Stimulated activated CD8-positive, alpha-beta memory T cell treated with anti-CD3 and anti-CD28 coated beads, Interleukin-15, amount 100 ng/mL, for 1 hour (primary cell): Measurements from ENCODE around the gene PROKR1.
"Not testable (repeated sequence)": the region's sequence is repeated elsewhere in the genome, so short reads cannot be mapped to it uniquely, and the experiment has no call there.

ENCODE experiments used
- DNase-seq: peaks from one replicate; pipeline ENCODE4 v3.0.0-alpha.2; 2020; ENCODE audit warnings: low read depth

PROKR1 gene

GRCh38 chr2:68658266-68658665, 14.9 kb downstream of the PROKR1 start:
- no peak for DNase-seq

DNA sequence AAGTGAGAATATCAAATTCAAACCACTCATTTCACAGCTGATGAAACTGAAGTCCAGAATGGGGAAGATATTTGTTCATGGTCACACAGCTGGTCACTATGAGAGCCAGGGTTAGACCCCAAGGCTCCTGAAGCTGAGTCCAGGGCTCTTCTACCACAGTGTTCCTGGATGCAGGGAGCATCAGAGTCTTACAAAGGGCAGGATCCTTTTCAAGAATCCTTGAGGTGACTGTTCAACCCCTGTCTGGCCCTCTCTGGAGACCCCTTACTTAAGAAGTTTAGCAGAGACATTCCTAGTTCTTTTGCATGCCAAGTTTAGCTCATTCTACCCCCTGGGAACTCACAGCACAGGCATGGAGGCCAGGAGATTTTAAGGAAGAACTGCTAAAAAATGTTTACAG, 15.7 kb downstream of the PROKR1 start:
- no peak for DNase-seq

- DNase-seq, result no peak
These were observed 17.3 kb downstream of the PROKR1 start for GRCh38 chr2:68660658-68661057.

- no peak for DNase-seq
These were observed 19.1 kb downstream of the PROKR1 start for GRCh38 chr2:68662466-68662865.

DNA sequence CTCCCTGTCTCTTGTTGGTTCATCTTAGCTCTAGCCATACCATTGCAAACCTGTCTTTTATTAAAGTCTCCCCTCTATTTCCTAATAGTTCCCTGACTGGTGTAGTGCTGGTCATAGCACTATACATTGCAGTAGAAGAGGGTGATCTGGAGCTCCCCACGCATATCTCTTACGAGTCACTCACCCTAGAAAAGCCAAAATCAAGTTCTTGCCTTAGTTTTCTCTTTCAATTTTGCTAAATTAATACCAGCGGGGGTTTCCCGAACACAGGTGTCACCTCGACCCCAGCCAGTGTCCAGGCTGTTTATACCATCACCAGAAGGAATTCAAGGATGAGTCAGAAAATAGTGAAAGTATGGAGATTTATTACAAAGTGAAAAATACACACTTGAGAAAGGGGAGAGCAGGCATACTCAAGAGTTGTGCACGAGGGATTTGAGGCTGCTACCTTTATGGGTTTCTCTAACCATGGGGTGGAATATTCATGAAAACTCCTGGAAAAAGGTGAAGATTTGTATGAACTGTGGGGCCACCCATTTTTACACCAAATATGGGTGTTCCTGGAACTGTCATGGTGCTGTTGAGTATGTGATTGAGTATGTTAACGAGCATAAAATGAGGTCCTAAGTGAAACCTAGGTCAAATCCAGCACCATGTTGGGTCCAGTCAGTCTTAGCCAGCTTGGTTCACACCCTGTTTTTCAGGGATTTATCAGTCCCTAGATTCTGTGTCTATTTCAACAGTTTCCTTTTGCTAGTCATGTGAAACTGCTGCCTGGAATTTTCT, 20.2 kb downstream of the PROKR1 start:
- DNase-seq, result no peak

DNA sequence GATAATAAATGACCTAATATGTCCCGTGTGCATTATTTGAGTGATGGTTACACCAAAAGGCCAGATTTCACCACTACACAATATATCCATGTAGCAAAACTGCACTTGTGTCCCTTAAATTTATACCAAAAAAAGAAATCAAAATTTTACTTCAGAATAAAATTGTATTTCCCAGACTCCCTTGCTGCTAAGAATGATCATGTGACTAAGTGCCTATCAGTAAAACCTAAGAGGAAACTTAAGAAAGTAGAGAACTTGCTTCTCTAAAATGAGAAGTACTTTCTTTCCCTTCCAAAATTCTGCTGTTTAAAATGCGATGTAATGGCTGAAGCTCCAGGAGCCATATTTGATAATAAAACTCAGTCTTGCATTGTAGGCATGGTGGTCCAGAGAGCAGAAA, 24.0 kb downstream of the PROKR1 start:
- DNase-seq, result no peak

- DNase-seq, result no peak
These were observed 26.3 kb downstream of the PROKR1 start for GRCh38 chr2:68669651-68670050.

DNA sequence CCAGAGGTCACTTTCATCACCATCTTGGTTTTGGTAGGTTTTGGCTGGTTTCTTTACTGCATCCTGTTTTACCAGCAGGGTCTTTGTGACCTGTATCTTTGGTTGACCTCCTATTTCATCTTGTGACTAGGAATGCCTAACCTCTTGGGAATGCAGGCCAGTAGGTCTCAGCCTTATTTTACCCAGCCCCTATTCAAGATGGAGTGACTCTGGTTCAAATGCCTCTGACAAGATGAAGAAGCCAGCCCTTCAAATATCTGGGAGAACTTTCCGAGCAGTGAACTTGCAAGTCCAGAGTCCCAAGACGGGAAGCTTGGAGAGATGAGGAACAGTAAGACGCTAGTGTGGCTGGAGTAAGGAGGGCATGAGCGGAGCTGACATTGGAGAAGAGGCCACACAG, 28.6 kb downstream of the PROKR1 start:
- DNase-seq, result no peak

- DNase-seq, result no peak
These were observed 30.3 kb downstream of the PROKR1 start for GRCh38 chr2:68673631-68674030.

DNA sequence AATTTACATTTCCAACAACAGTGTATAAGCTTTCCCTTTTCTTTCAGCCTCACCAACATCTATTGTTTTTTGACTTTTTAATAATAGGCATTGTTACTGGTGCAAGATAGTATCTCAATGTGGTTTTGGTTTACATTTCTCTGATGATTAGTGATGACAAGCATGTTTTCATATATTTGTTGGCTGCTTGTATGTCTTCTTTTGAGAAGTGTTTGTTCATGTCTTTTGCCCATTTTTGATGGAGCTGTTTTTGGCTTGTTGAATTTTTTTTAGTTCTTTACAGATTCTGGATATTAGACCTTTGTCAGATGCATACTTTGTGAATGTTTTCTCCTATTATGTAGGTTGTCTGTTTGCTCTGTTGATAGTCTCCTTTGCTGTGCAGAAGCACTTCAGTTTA, 32.1 kb downstream of the PROKR1 start:
- no peak for DNase-seq

DNA sequence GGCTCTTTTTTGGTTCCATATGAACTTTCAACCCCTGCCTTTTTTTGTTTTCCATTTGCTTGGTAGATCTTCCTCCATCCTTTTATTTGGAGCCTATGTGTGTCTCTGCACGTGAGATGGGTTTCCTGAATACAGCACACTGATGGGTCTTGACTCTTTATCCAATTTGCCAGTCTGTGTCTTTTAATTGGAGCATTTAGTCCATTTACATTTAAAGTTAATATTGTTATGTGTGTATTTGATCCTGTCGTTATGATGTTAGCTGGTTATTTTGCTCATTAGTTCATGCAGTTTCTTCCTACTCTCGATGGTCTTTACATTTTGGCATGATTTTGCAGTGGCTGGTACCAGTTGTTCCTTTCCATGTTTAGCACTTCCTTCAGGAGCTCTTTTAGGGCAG, 34.5 kb downstream of the PROKR1 start:
- DNase-seq, result not testable (repeated sequence)

GRCh38 chr2:68679166-68679916, 36.0 kb downstream of the PROKR1 start:
- not testable (repeated sequence) for DNase-seq

- DNase-seq, result not testable (repeated sequence)
These were observed 36.5 kb downstream of the PROKR1 start for GRCh38 chr2:68679917-68680267.

DNA sequence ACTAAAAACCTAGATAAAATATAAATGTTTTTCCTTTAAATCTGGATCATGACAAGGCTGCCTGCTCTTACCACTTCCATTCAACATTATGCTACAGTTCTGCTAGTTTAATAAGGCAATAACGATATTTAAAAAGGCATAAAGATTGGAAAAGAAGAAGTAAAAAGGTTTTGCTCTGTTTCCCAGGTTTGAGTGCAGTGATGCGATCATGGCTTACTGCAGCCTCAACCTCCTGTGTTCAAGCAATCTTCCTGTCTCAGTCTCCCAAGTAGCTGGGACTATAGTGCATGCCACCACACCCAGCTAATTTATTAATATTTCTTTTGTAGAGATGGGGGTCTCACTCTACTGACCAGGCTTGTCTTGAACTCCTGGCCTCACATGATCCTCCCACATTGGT, 40.8 kb downstream of the PROKR1 start:
- DNase-seq, result no peak

- DNase-seq, result no peak
These were observed 42.8 kb downstream of the PROKR1 start for GRCh38 chr2:68686178-68686577.

DNA sequence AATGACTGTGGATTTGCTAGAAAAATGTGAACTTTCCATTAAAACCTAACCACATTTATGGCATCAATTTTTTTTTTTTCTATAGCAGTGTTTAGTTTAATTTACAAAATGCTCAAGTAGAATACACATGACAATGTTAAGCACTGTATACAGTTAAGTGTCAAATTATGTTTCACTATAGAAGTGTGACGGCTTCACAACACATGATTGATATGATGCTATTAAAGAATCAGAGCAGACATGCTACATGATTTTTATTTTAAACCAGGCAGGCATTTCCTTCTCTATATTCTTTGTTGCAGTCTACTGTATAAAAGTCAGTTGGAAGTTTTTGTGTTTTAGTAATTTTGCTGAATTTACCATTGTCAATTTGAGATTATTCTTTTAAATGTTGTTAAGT, 43.6 kb downstream of the PROKR1 start:
- no peak for DNase-seq

- no peak for DNase-seq
These were observed 46.5 kb downstream of the PROKR1 start for GRCh38 chr2:68689553-68690537.

GRCh38 chr2:68690851-68691250, 47.5 kb downstream of the PROKR1 start:
- DNase-seq, result no peak

DNA sequence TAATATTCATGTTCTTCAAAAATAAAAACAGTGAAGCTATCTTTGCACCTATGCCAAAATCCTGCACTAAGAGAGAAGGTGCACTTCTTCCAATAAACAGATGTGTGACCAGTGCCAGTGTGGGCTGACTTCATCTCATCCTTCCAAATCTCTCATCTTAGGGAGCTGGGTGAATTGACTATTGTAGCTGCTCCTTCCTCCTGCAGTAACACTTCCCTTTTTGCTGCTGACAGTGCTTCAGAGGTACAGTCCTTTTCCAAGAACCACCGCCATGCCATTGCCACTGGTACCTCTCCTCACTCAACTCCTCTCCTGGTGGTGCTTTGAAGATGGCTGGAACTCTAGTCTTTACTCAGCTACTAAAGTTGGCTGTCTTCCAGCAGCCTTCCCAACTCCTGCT, 49.1 kb downstream of the PROKR1 start:
- DNase-seq, result no peak

DNA sequence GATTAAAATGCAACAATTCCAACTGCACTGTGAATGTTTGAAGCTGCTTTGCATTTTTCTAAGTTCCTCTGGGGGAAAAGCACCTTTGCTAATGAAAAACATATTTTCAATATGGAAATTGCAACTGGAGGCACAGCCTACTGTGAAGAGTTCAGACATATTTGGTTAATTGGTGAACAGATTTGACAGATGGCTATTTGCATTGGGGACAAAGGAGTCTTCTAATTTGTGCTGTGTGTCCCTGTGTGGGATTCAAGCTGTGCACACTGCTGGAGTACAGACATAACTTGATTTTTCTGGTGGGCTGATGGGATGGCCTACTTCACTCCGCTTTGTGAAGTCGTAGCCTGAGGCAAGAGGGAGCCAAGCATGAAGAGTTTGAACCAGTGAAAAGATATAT, 50.6 kb downstream of the PROKR1 start:
- DNase-seq, result no peak

GRCh38 chr2:68695971-68696370, 52.6 kb downstream of the PROKR1 start:
- no peak for DNase-seq

DNA sequence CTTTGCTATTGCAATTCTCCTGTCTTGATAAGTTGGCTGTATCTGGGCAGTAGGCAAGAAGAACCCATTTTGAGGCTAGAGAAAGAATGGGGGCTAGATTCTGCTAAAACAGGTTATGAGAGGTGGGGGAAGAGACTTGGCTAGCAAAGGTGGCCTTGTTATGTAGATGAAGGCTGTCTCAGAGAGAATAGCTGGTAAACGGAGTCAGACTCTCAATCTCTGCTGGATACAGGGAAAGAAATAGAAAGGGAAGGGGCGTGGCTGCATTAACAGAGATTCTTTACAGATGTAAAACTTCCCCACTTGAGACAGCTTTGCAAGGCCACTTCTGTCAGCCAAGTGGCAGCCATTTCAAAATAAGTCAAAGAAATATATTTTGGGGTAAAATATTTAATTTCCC, 53.2 kb downstream of the PROKR1 start:
- DNase-seq, result no peak
